Hepatocyte (in vitro differentiated cells): ENCODE results near the gene PACS1.

Experiments
- EZH2 ChIP-seq: fragments of 200-600 bp; sonication (generic); IDR thresholded peaks from 2 replicates; pipeline ENCODE4 v1.6.1; 2016; ENCODE audit warnings: antibody characterized with exemption, mild to moderate bottlenecking, borderline replicate concordance
- EZH2phosphoT487 ChIP-seq: fragments of 200-600 bp; sonication (generic); IDR thresholded peaks from one replicate; pipeline ENCODE4 v1.6.1; 2018; ENCODE audit warnings: antibody characterized with exemption, mild to moderate bottlenecking, low read depth, moderate library complexity; ENCODE audit not compliant: unreplicated experiment, severe bottlenecking
- TF ChIP-seq, protein P1 (sequence below): fragments of 200-600 bp; sonication (generic); IDR thresholded peaks from 2 replicates; pipeline ENCODE4 v1.5.1; 2016; ENCODE audit warnings: antibody characterized with exemption, mild to moderate bottlenecking; ENCODE audit not compliant: poor library complexity

DNA sequence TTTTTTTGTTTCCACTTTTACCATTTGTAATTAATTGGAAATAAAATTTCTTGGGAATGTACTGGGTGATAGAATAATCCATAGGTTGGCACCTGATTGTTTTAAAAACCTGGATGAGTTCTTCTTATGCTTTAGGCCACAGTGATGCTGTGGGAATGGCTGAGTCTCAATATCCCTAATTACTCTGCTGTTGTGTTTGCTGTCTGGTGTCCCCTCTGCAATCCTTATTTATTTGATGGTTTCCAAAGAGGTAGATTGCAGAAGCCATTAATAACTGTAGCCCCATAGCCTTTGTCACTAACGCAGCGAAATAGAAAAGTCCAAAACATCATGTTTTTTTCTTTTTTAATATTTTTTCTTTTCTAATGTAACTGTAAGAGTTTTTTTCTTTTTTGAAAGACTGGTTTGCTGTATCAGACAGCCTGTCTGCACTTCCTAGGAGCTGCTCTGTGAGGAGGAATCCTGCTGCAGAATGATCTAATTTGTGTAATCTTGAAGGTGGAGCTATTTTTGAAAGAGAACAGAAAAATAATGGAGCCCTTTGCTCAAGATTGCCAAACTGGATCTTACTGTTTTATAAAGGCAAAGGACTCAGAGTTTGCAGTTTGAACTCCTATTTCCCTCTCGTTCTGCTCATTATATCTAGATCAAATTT is 14.9 kb downstream of the PACS1 start:
- TF ChIP-seq, protein P1, sequence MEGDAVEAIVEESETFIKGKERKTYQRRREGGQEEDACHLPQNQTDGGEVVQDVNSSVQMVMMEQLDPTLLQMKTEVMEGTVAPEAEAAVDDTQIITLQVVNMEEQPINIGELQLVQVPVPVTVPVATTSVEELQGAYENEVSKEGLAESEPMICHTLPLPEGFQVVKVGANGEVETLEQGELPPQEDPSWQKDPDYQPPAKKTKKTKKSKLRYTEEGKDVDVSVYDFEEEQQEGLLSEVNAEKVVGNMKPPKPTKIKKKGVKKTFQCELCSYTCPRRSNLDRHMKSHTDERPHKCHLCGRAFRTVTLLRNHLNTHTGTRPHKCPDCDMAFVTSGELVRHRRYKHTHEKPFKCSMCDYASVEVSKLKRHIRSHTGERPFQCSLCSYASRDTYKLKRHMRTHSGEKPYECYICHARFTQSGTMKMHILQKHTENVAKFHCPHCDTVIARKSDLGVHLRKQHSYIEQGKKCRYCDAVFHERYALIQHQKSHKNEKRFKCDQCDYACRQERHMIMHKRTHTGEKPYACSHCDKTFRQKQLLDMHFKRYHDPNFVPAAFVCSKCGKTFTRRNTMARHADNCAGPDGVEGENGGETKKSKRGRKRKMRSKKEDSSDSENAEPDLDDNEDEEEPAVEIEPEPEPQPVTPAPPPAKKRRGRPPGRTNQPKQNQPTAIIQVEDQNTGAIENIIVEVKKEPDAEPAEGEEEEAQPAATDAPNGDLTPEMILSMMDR = no peak
- TF ChIP-seq EZH2phosphoT487 = no peak
- TF ChIP-seq EZH2 = no peak
